ENCODE measurements around the gene HLTF.
A peak's percentile ranks its signal among the peaks of the same experiment; 100 is the strongest.
"Not testable (repeated sequence)": the region's sequence is repeated elsewhere in the genome, so short reads cannot be mapped to it uniquely, and the experiment has no call there.

HLTF gene
- 26.4 to 70.2 (median 46.8) reads per million in 3 experiments for total RNA-seq

- DNase-seq = peak; percentile 89
Measured at GRCh38 chr3:149086232-149086988, at the start of gene HLTF. Gene HLTF (minus strand): TSS chr3:149086533. CDS start chr3:149086336, 197 bp downstream.

GRCh38 chr3:149134575-149134974 lies 48.2 kb upstream of the HLTF start:
- no peak for DNase-seq

- DNase-seq = no peak
Measured at GRCh38 chr3:149131589-149131988, 45.3 kb upstream of the HLTF start.

- DNase-seq = peak; percentile 76
Measured at GRCh38 chr3:149129326-149130205, 43.2 kb upstream of the HLTF start, which contains the start of gene HPS3. Gene HPS3 (plus strand): TSS chr3:149129638. CDS start chr3:149129724, 86 bp downstream.

GRCh38 chr3:149128821-149129220 lies 42.5 kb upstream of the HLTF start:
- no peak for DNase-seq

GRCh38 chr3:149122721-149123578 lies 36.6 kb upstream of the HLTF start:
- no peak for DNase-seq

GRCh38 chr3:149120051-149120972 lies 34.0 kb upstream of the HLTF start:
- DNase-seq = peak; percentile 30

GRCh38 chr3:149119466-149119865 lies 33.1 kb upstream of the HLTF start:
- DNase-seq = no peak

GRCh38 chr3:149118724-149119123 lies 32.4 kb upstream of the HLTF start:
- DNase-seq = no peak

- DNase-seq = no peak
Measured at GRCh38 chr3:149115114-149115513, 28.8 kb upstream of the HLTF start.

GRCh38 chr3:149114458-149114857 lies 28.1 kb upstream of the HLTF start:
- no peak for DNase-seq

GRCh38 chr3:149104484-149104883 lies 18.2 kb upstream of the HLTF start:
- no peak for DNase-seq

- DNase-seq = no peak
Measured at GRCh38 chr3:149101641-149102040, 15.3 kb upstream of the HLTF start.

- DNase-seq = no peak
Measured at GRCh38 chr3:149101154-149101553, 14.8 kb upstream of the HLTF start.

- not testable (repeated sequence) for DNase-seq
Measured at GRCh38 chr3:149097987-149098386, 11.7 kb upstream of the HLTF start.

- no peak for DNase-seq
Measured at GRCh38 chr3:149095487-149095886, 9.2 kb upstream of the HLTF start.

- DNase-seq = no peak
Measured at GRCh38 chr3:149091983-149092382, 5.7 kb upstream of the HLTF start.

GRCh38 chr3:149090907-149091306 lies 4.6 kb upstream of the HLTF start:
- DNase-seq = no peak

GRCh38 chr3:149090461-149090860 lies 4.1 kb upstream of the HLTF start:
- DNase-seq = no peak

GRCh38 chr3:149089395-149089794 lies 3.1 kb upstream of the HLTF start:
- DNase-seq = no peak

GRCh38 chr3:149087208-149087607 lies 875 bp upstream of the HLTF start:
- no peak for DNase-seq

- no peak for DNase-seq
Measured at GRCh38 chr3:149085828-149086231, 503 bp downstream of the HLTF start.

All from central memory CD4-positive, alpha-beta T cell (primary cell).